Stimulated activated CD4-positive, alpha-beta T cell treated with anti-CD3 and anti-CD28 coated beads, Interleukin-4, amount 100 ng/mL, for 48 hours (primary cell): ENCODE results near the gene ZNF736.
"Not testable (repeated sequence)": the region's sequence is repeated elsewhere in the genome, so short reads cannot be mapped to it uniquely, and the experiment has no call there.

Experiments used
- DNase-seq, 2 donors: peaks; one replicate each; pipeline ENCODE4 v3.0.0-alpha.2; 2020; ENCODE audit warnings: low read depth in 2 of 2

ZNF736 gene

GRCh38 chr7:64313740-64314491, at the start of gene ZNF736:
TSS of gene ZNF736 (plus strand) at chr7:64313961. CDS start at chr7:64314151, 190 bp downstream.
- DNase-seq, result peak; percentile 68 to 80

GRCh38 chr7:64266341-64266919, 47.3 kb upstream of the ZNF736 start:
- DNase-seq, result no peak

- no peak for DNase-seq
Observed at GRCh38 chr7:64277630-64278029, 36.1 kb upstream of the ZNF736 start.

- DNase-seq, result no peak
Observed at GRCh38 chr7:64294701-64295420, 18.9 kb upstream of the ZNF736 start.

- DNase-seq, result not testable (repeated sequence)
Observed at GRCh38 chr7:64297418-64297817, 16.3 kb upstream of the ZNF736 start.

- no peak for DNase-seq
Observed at GRCh38 chr7:64300641-64301405, 12.9 kb upstream of the ZNF736 start.

- peak; percentile 80 to 88 for DNase-seq
Observed at GRCh38 chr7:64307254-64308015, 6.3 kb upstream of the ZNF736 start.

GRCh38 chr7:64308016-64308270, 5.8 kb upstream of the ZNF736 start:
- no peak for DNase-seq

GRCh38 chr7:64310426-64310825, 3.3 kb upstream of the ZNF736 start:
- DNase-seq, result no peak

GRCh38 chr7:64312826-64313225, 935 bp upstream of the ZNF736 start:
- no peak for DNase-seq

GRCh38 chr7:64314566-64314965, 805 bp downstream of the ZNF736 start:
- no peak for DNase-seq

GRCh38 chr7:64316031-64316742, 2.4 kb downstream of the ZNF736 start:
- DNase-seq, result not testable (repeated sequence)

GRCh38 chr7:64320547-64321513, 7.1 kb downstream of the ZNF736 start:
- DNase-seq, result no peak

- DNase-seq, result not testable (repeated sequence)
Observed at GRCh38 chr7:64324166-64324565, 10.4 kb downstream of the ZNF736 start.

- DNase-seq, result not testable (repeated sequence)
Observed at GRCh38 chr7:64348713-64349210, 35.0 kb downstream of the ZNF736 start.

GRCh38 chr7:64359543-64359942, 45.8 kb downstream of the ZNF736 start:
- no peak for DNase-seq

GRCh38 chr7:64371116-64371515, 57.4 kb downstream of the ZNF736 start:
- DNase-seq, result no peak

GRCh38 chr7:64373017-64373416, 59.3 kb downstream of the ZNF736 start:
- no peak for DNase-seq

GRCh38 chr7:64400401-64400800, 86.6 kb downstream of the ZNF736 start:
- no peak for DNase-seq
